Fibroblast of lung (primary cell): ENCODE data around the gene SYVN1.

Experiments
- CTCF ChIP-seq, 2 donors: IDR thresholded peaks in 1 of 2; conservative IDR thresholded peaks in 1 of 2; 1 replicate in 1 of 2; 2 replicates in 1 of 2; pipeline ENCODE4 v1.5.1; 2011 to 2012; ENCODE audit warnings: low read length in 2 of 2, control low read depth in 1 of 2, inconsistent platforms in 1 of 2, low read depth in 1 of 2, mild to moderate bottlenecking in 1 of 2
- EZH2 ChIP-seq: IDR thresholded peaks from 2 replicates; pipeline ENCODE4 v1.5.1; 2012; ENCODE audit warnings: low read length, control low read depth, mild to moderate bottlenecking; ENCODE audit errors: missing control alignments

- no peak for TF ChIP-seq CTCF (conservative IDR thresholded peaks at IDR 0.05 in 1 of 2, IDR thresholded peaks at IDR 0.05 in 1 of 2; ENCODE audit: low read depth in 1 of 2, low read length in 2 of 2)
- no peak for TF ChIP-seq EZH2
Observed at GRCh38 chr11:65083134-65083833, 51.0 kb downstream of the SYVN1 start.
